ENCODE measurements around the gene KIAA0232. TPM values are rescaled to one million over a fixed set of nuclear protein-coding genes. Genes with fewer than 3 reads are reported as not detected.

The KIAA0232 gene
- polyA plus RNA-seq, 4 donors: 36.4 to 43.8 (median 40.0) TPM

DNA sequence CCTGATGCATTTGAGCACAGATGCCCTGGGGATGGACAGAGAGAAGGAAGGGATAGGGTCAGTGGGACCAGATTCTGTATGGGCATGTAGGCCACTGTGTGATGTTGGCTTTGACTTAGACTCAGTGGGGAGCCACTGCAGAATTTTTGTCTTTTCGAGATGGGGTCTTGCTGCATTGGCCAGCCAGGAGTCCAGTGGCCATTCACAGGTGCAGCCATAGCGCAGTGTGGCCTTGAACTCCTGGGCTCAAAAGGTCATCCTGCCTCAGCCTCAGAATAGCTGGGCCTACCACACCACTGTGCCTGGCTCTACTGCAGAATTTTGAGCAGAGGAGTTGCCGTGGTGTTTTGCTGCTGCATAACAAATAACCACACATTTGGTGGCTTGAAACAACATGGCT is 149.9 kb downstream of the KIAA0232 start:
- no peak for DNase-seq (ENCODE audit: low read depth in 4 of 4, low spot score in 2 of 4)

DNA sequence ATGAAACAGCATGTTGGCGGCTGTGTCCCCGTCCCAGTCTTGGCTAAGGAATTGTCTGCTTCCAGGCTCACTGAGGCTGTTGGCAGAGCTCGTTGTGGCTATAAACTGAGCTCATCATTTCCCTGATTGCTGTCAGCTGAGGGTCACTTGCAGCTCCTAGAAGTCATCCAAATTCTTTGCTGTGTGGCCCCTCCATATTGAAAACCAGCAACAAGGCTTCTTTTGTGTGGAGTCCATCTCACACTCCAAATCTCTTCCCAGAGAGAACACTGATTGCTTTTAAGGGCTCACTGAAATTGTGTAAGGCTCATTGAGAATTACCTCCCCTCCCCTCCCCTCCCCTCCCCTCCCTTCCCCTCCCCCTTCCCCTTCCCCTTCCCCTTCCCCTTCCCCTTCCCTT is 150.4 kb downstream of the KIAA0232 start:
- DNase-seq (ENCODE audit: low read depth in 4 of 4, low spot score in 2 of 4): no peak

Other genes with a start within 250 kb of the KIAA0232 start
- gene MAN2B2, start 207.5 kb upstream of the KIAA0232 start, polyA plus RNA-seq (ENCODE audit: insufficient read length in 4 of 4): 10 to 100 TPM; 17.3 to 20.5 (median 19.3) TPM
- gene MRFAP1, start 142.0 kb upstream of the KIAA0232 start, polyA plus RNA-seq (ENCODE audit: insufficient read length in 4 of 4): 100 to 1,000 TPM; 377 to 482 (median 442) TPM
- 10 to 100 TPM in 2 of 4 donors, 1 to 10 TPM in 2; 4.6 to 14.4 (median 9.7) TPM for gene S100P, start 88.8 kb upstream of the KIAA0232 start, polyA plus RNA-seq (ENCODE audit: insufficient read length in 4 of 4)
- gene MRFAP1L1, start 72.9 kb upstream of the KIAA0232 start, polyA plus RNA-seq (ENCODE audit: insufficient read length in 4 of 4): 100 to 1,000 TPM; 114 to 156 (median 123) TPM
- gene BLOC1S4, start 66.6 kb upstream of the KIAA0232 start, polyA plus RNA-seq (ENCODE audit: insufficient read length in 4 of 4): 10 to 100 TPM; 11.3 to 18.3 (median 12.8) TPM
- 10 to 100 TPM; 59.1 to 61.9 (median 60.6) TPM for gene TBC1D14, start 127.1 kb downstream of the KIAA0232 start, polyA plus RNA-seq (ENCODE audit: insufficient read length in 4 of 4)